K562 (cell line): ENCODE data around the gene BMF. TPM values are rescaled to one million over a fixed set of nuclear protein-coding genes. Genes with fewer than 3 reads are reported as not detected.

Experiments used
- ATAC-seq: fragments of 200-7000 bp; cut with Tn5 transposase; 3 replicates; pipeline ENCODE4 v1.9.1; 2020; ENCODE audit warnings: moderate library complexity
- BruUV-seq: library from RNA; stranded (reverse); fragments of 400-500 nt; replicated peaks from 2 replicates; lab custom pipeline; 2021; lab: Mats Ljungman, UMichigan
- CTCF ChIA-PET: fragments of 300-600 bp; formaldehyde crosslinking; extraction: SDS; loops from one replicate; lab custom pipeline; 2021; ENCODE audit warnings: low intra/inter-chr PET ratio; lab: Yijun Ruan, JAX
- POLR2A ChIA-PET: fragments of 300-600, 350-650 bp; sonication (Branson Sonifier 250); formaldehyde crosslinking; extraction: SDS; loops from one replicate; lab custom pipeline; 2021; ENCODE audit warnings: antibody characterized with exemption, inconsistent platforms; lab: Yijun Ruan, JAX
- DNase-seq, 4 experiments: peaks; one replicate each; pipeline versions ENCODE4 v3.0.0 to v3.0.0-alpha.2; 2011 to 2018; ENCODE audit warnings: low spot score in 3 of 4, mixed read lengths in 3 of 4; ENCODE audit errors: extremely low read depth in 1 of 4
- FAIRE-seq: peaks from 2 replicates; lab custom pipeline; 2011; peaks lifted over from hg19 to GRCh38; lab: Jason Lieb, UNC
- H2AFZ ChIP-seq: 2 replicates; pipeline ENCODE4 v1.6.0; 2011; ENCODE audit warnings: low read depth, low read length, control low read depth, inconsistent platforms
- H3K27ac ChIP-seq: fragments of 200-600 bp; 3 replicates; pipeline ENCODE4 v1.8.0; 2011; ENCODE audit warnings: low read depth, mild to moderate bottlenecking, control low read depth, inconsistent platforms, low read length, moderate library complexity, mixed read lengths; ENCODE audit errors: extremely low read depth
- H3K27me3 ChIP-seq, 2 experiments: fragments of 300-600 bp in 1 of 2; 2 replicates in 1 of 2; 3 replicates in 1 of 2; pipeline versions ENCODE4 v1.6.0 to v1.8.0; 2011; ENCODE audit warnings: inconsistent platforms in 2 of 2, low read length in 2 of 2, mild to moderate bottlenecking in 1 of 2, mixed read lengths in 1 of 2, moderate library complexity in 1 of 2; ENCODE audit not compliant: control insufficient read depth in 2 of 2, insufficient read depth in 2 of 2
- H3K36me3 ChIP-seq: fragments of 300-600 bp; 3 replicates; pipeline ENCODE4 v1.8.0; 2011; ENCODE audit warnings: mild to moderate bottlenecking, low read length, inconsistent platforms; ENCODE audit not compliant: control insufficient read depth, insufficient read depth
- H3K4me1 ChIP-seq, 2 experiments: fragments of 200-600 bp in 1 of 2; replicated peaks in 1 of 2; 2 replicates in 1 of 2; 3 replicates in 1 of 2; pipeline versions ENCODE4 v1.5.1 to v1.8.0; 2011; ENCODE audit warnings: inconsistent platforms in 2 of 2, low read length in 2 of 2, mild to moderate bottlenecking in 1 of 2, mixed read lengths in 1 of 2, moderate library complexity in 1 of 2; ENCODE audit not compliant: control insufficient read depth in 2 of 2, insufficient read depth in 2 of 2
- H3K4me2 ChIP-seq: 2 replicates; pipeline ENCODE4 v1.6.1; 2011; ENCODE audit warnings: low read length, control low read depth, inconsistent platforms, mixed read lengths; ENCODE audit not compliant: insufficient read depth
- H3K4me3 ChIP-seq: fragments of 200-600 bp; sonication (generic), shearing (Covaris generic); 2 replicates; pipeline ENCODE4 v1.5.1; 2016; ENCODE audit warnings: control low read depth, inconsistent platforms
- H3K79me2 ChIP-seq: fragments of 200-600 bp; 3 replicates; pipeline ENCODE4 v1.8.0; 2011; ENCODE audit warnings: low read length, inconsistent platforms; ENCODE audit not compliant: control insufficient read depth, insufficient read depth
- H3K9ac ChIP-seq, 2 experiments: 2 replicates each; pipeline versions ENCODE4 v1.6.0 to v1.6.1; 2011; ENCODE audit warnings: low read depth in 2 of 2, low read length in 2 of 2, control low read depth in 1 of 2, inconsistent platforms in 1 of 2, mild to moderate bottlenecking in 1 of 2, mixed read lengths in 1 of 2; ENCODE audit not compliant: insufficient read depth in 1 of 2
- H3K9me1 ChIP-seq: one replicate; pipeline ENCODE4 v1.6.0; 2011; ENCODE audit warnings: inconsistent platforms, mild to moderate bottlenecking, low read length, moderate library complexity; ENCODE audit not compliant: control insufficient read depth, insufficient read depth
- H3K9me3 ChIP-seq: replicated peaks from 2 replicates; pipeline ENCODE4 v1.5.1; 2011; ENCODE audit warnings: low read depth, low read length, inconsistent platforms; ENCODE audit not compliant: control insufficient read depth, insufficient read depth
- H4K20me1 ChIP-seq: replicated peaks from 2 replicates; pipeline ENCODE4 v1.6.1; 2011; ENCODE audit warnings: low read length, inconsistent platforms, mixed read lengths; ENCODE audit not compliant: control insufficient read depth, insufficient read depth
- E2F4 ChIP-seq: sonication (generic); formaldehyde crosslinking; IDR thresholded peaks from 2 replicates; pipeline ENCODE4 v1.8.0; 2022; ENCODE audit warnings: mild to moderate bottlenecking, low read depth, missing genetic modification reagents
- FOXJ2 ChIP-seq: fragments of 200-800 bp; sonication (Bioruptor generic); IDR thresholded peaks from 2 replicates; pipeline ENCODE4 v1.6.1; 2016; ENCODE audit warnings: missing genetic modification characterization, missing compliant biosample characterization
- KLF13 ChIP-seq: fragments of 450-650 bp; IDR thresholded peaks from 2 replicates; pipeline ENCODE4 v1.6.1; 2016; ENCODE audit warnings: missing genetic modification characterization, low read depth, mild to moderate bottlenecking, missing compliant biosample characterization, moderate library complexity, borderline replicate concordance
- MAZ ChIP-seq, 2 experiments: fragments of 450-650 bp in 1 of 2; sonication (generic) in 1 of 2; formaldehyde crosslinking; IDR thresholded peaks in 1 of 2; conservative IDR thresholded peaks in 1 of 2; 2 replicates each; pipeline versions ENCODE4 v1.4.0 to v1.5.0; 2020; ENCODE audit warnings: mild to moderate bottlenecking in 1 of 2, missing genetic modification reagents in 1 of 2
- NR2C2 ChIP-seq, 2 experiments: fragments of 200-800 bp in 1 of 2; sonication (Bioruptor generic) in 1 of 2; sonication (generic) in 1 of 2; formaldehyde crosslinking in 1 of 2; IDR thresholded peaks; 2 replicates each; pipeline versions ENCODE4 v1.6.1 to v1.8.0; 2016 to 2022; ENCODE audit warnings: mild to moderate bottlenecking in 1 of 2, missing compliant biosample characterization in 1 of 2, missing genetic modification characterization in 1 of 2, missing genetic modification reagents in 1 of 2
- POLR2AphosphoS2 ChIP-seq: IDR thresholded peaks from 2 replicates; pipeline ENCODE4 v1.6.1; 2012; ENCODE audit warnings: low read length, improper control_type of control experiment
- POLR2B ChIP-seq: fragments of 450-650 bp; IDR thresholded peaks from 2 replicates; pipeline ENCODE4 v1.6.1; 2018; ENCODE audit warnings: low read depth; ENCODE audit not compliant: partially characterized antibody
- POU5F1 ChIP-seq: fragments of 150-350 bp; IDR thresholded peaks from 2 replicates; pipeline ENCODE4 v1.6.1; 2014; ENCODE audit warnings: borderline replicate concordance, low read length, low read depth, mild to moderate bottlenecking; ENCODE audit not compliant: partially characterized antibody
- TFAP4 ChIP-seq: sonication (generic); formaldehyde crosslinking; IDR thresholded peaks from 2 replicates; pipeline ENCODE4 v1.8.0; 2022; ENCODE audit warnings: missing genetic modification reagents, mild to moderate bottlenecking, moderate library complexity, borderline replicate concordance
- ZNF217 ChIP-seq: sonication (generic); formaldehyde crosslinking; IDR thresholded peaks from 2 replicates; pipeline ENCODE4 v1.8.0; 2022; ENCODE audit warnings: mild to moderate bottlenecking, missing genetic modification reagents
- ZNF224 ChIP-seq: sonication (generic); formaldehyde crosslinking; IDR thresholded peaks from 2 replicates; pipeline ENCODE4 v1.8.0; 2022; ENCODE audit warnings: mild to moderate bottlenecking, missing genetic modification reagents
- ZNF444 ChIP-seq: fragments of 250-450 bp; sonication (Bioruptor Pico); IDR thresholded peaks from 2 replicates; pipeline ENCODE4 v1.4.0; 2020; ENCODE audit warnings: mild to moderate bottlenecking, moderate library complexity
- ZNF79 ChIP-seq: fragments of 250-450 bp; sonication (Bioruptor Pico); IDR thresholded peaks from 2 replicates; pipeline ENCODE4 v1.4.0; 2020; ENCODE audit warnings: low read depth, mild to moderate bottlenecking, moderate library complexity
- WGBS: fragments of 100-300 bp; shearing (Covaris generic); methylation state at CpG from one replicate; pipeline ENCODE4 v1.1.6; 2016; ENCODE audit warnings: low coverage, mixed read lengths; ENCODE audit not compliant: insufficient coverage; ENCODE audit errors: missing lambda C conversion rate; 5-methylcytosine and 5-hydroxymethylcytosine counted together
- in situ Hi-C: fragments of 300-500 bp; cut with MboI; formaldehyde crosslinking; loops from 4 replicates; pipeline ENCODE4 v1.15.0; 2018; ENCODE audit warnings: inconsistent platforms, mixed read lengths
- intact Hi-C: fragments of 100-400 bp; cut with micrococcal nuclease; formaldehyde crosslinking; loops from 2 replicates; pipeline ENCODE4 v1.14.2; 2022
- polyA plus RNA-seq, 8 experiments: library from polyadenylated mRNA; depleted of rRNA in 4 of 8; stranded (reverse) in 5 of 8; unstranded in 3 of 8; fragments of >200 nt; fragmentation: Nextera tagmentation in 2 of 8; fragmentation: Illumina TruSeq in 1 of 8; extraction: Ambion mirVana in 2 of 8; extraction: Trizol in 1 of 8; gene quantifications; 2 replicates each; pipeline versions ENCODE4 v1.2.1 to v1.2.3, GENCODE V29; 2011 to 2014; ENCODE audit warnings: inconsistent platforms in 1 of 8, missing spikeins in 1 of 8
- total RNA-seq, 7 experiments: library from RNA; depleted of rRNA in 6 of 7; stranded (reverse); fragments of >200 nt in 6 of 7; fragmentation: Illumina TruSeq in 2 of 7; extraction: Trizol in 2 of 7; gene quantifications; 2 replicates each; pipeline versions ENCODE4 v1.2.1 to v1.2.3, GENCODE V29; 2011 to 2021; ENCODE audit warnings: low replicate concordance in 1 of 7
- TF ChIP-seq, protein P1 (sequence below): fragments of 250-450 bp; sonication (Bioruptor Pico); IDR thresholded peaks from 2 replicates; pipeline ENCODE4 v1.4.0; 2020; ENCODE audit warnings: mild to moderate bottlenecking, moderate library complexity, borderline replicate concordance

Gene BMF
- total and polyA plus RNA-seq, 9 of the 15 experiments (the other 6 are each of a cell fraction or from before 2014, with no cell fraction given), result 0.25 to 0.91 (median 0.59) TPM; not detected in 2

DNA sequence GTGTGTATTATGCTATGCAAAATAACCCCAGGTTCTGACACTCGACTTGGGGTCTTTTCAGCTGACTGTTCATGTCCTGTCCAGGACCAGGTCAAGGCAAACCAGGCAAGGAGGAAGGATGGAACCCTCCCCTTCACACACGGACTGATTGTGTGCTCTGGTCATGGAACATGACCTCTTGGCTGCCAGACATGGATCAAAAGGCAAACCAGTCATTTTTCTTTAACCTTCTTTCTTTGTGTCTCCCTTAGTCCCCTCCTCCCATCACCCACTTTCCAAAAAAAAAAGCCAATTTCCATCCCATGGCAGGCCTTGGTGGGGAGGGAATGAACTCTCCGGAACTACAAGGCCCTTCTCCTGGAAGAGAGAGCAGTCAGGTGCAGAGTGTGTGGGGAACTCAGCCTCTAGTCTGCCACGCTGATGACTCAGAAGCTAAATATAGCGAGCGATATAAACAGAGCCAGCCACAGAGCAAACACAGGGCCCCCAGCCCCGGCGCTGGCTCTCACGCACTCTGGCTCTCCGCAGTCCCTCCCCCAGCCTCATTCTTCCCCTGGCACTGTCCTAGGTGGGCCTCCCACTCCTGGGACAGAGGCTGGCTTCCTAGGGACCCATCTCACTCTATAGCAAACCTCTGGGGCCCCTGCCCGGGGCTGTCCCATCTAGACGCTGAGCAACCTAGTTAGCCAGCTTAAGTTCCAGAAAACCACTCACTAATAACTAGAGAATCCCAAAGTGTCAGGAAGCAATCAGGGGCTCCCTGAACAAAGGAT, 10.0 kb downstream of the BMF start:
- peak overlapping the region; percentile 9; the same call in 1 of the 2 replicates for H3K4me3 ChIP-seq
- H3K9me1 ChIP-seq, result no peaks in the 10 kb centered on the region
- in situ Hi-C loops, result no loop called here
- H3K79me2 ChIP-seq, result no peaks in the 10 kb centered on the region
- peak overlapping the region; percentile 95 for H2AFZ ChIP-seq
- intact Hi-C loops, result no loop called here
- H3K4me1 ChIP-seq, result peaks cover 37 to 60% of the 10 kb centered on the region in 2 experiments
- no peaks in the 10 kb centered on the region for H4K20me1 ChIP-seq
- peak overlapping the region; percentile 78 for H3K4me2 ChIP-seq
- DNase-seq, result peak; percentile 62 to 89 (median 77)
- WGBS, result under 1% methylated on average over 12 of the region's 12 CpGs
- FAIRE-seq, result peak; percentile 91
- peak; percentile 93 for ATAC-seq
- peak overlapping the region; percentile 60 to 87 for H3K9ac ChIP-seq
- CTCF ChIA-PET, result no interaction called here
- no TSS peak for BruUV-seq
- H3K27me3 ChIP-seq, result no peaks in the 10 kb centered on the region
- no peaks in the 10 kb centered on the region for H3K36me3 ChIP-seq
- POLR2A ChIA-PET, result interaction anchor here (0.7 to 4.8 kb wide), 7 partner anchors 8 to 85 kb away, joined by 3 to 30 read pairs (median 7); no protein-coding TSS in a partner anchor
- H3K9me3 ChIP-seq, result no peaks in the 10 kb centered on the region
- H3K27ac ChIP-seq, result peak overlapping the region; percentile 78
- TF ChIP-seq MAZ (CRISPR knock-in tag; conservative IDR thresholded peaks at IDR 0.05 in 1 of 2, IDR thresholded peaks at IDR 0.05 in 1 of 2) (peak; percentile 42 to 70; a peak in 2 of 4 replicates), ZNF79 (CRISPR knock-in tag) (no peak), FOXJ2 (tag) (peak; percentile 88), NR2C2 (CRISPR knock-in tag; IDR thresholded peaks at IDR 0.05) (no peak; the same call in 1 of the 2 replicates), NR2C2 (tag; IDR thresholded peaks at IDR 0.05) (peak; percentile 85), E2F4 (CRISPR knock-in tag) (no peak), POLR2AphosphoS2 (no peak), POLR2B (peak; percentile 37), TFAP4 (CRISPR knock-in tag) (no peak), KLF13 (tag) (no peak), ZNF217 (CRISPR knock-in tag) (no peak), ZNF224 (CRISPR knock-in tag) (no peak), POU5F1 (peak; percentile 37), ZNF444 (CRISPR knock-in tag) (no peak; the same call in 1 of the 2 replicates)
- TF ChIP-seq, protein P1, sequence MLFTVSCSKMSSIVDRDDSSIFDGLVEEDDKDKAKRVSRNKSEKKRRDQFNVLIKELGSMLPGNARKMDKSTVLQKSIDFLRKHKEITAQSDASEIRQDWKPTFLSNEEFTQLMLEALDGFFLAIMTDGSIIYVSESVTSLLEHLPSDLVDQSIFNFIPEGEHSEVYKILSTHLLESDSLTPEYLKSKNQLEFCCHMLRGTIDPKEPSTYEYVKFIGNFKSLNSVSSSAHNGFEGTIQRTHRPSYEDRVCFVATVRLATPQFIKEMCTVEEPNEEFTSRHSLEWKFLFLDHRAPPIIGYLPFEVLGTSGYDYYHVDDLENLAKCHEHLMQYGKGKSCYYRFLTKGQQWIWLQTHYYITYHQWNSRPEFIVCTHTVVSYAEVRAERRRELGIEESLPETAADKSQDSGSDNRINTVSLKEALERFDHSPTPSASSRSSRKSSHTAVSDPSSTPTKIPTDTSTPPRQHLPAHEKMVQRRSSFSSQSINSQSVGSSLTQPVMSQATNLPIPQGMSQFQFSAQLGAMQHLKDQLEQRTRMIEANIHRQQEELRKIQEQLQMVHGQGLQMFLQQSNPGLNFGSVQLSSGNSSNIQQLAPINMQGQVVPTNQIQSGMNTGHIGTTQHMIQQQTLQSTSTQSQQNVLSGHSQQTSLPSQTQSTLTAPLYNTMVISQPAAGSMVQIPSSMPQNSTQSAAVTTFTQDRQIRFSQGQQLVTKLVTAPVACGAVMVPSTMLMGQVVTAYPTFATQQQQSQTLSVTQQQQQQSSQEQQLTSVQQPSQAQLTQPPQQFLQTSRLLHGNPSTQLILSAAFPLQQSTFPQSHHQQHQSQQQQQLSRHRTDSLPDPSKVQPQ (CRISPR knock-in tag), result no peak
